Parathyroid adenoma (tissue), 2 donors: ENCODE results near the gene AGFG2.
"Not testable (repeated sequence)": the region's sequence is repeated elsewhere in the genome, so short reads cannot be mapped to it uniquely, and the experiment has no call there.

Experiments used
- H2AFZ ChIP-seq: fragments of 300-600 bp; sonication (generic); one replicate; pipeline ENCODE4 v1.7.0; 2017; ENCODE audit warnings: antibody characterized with exemption, mild to moderate bottlenecking
- H3K27ac ChIP-seq: fragments of 300-600 bp; sonication (generic); one replicate; pipeline ENCODE4 v1.7.0; 2017
- H3K27me3 ChIP-seq: fragments of 300-600 bp; sonication (generic); one replicate; pipeline ENCODE4 v1.7.0; 2017; ENCODE audit warnings: low read length; ENCODE audit not compliant: control insufficient read depth, insufficient read depth
- H3K36me3 ChIP-seq: fragments of 300-600 bp; sonication (generic); one replicate; pipeline ENCODE4 v1.7.0; 2017; ENCODE audit warnings: low read length; ENCODE audit not compliant: control insufficient read depth, insufficient read depth
- H3K4me1 ChIP-seq: fragments of 300-600 bp; sonication (generic); one replicate; pipeline ENCODE4 v1.7.0; 2017; ENCODE audit warnings: control low read depth
- H3K4me2 ChIP-seq: fragments of 300-600 bp; sonication (generic); one replicate; pipeline ENCODE4 v1.7.0; 2017; ENCODE audit warnings: low read length
- H3K4me3 ChIP-seq: fragments of 300-600 bp; sonication (generic); one replicate; pipeline ENCODE4 v1.7.0; 2017; ENCODE audit warnings: low read depth, low read length
- H3K79me2 ChIP-seq: fragments of 300-600 bp; sonication (generic); one replicate; pipeline ENCODE4 v1.7.0; 2017; ENCODE audit warnings: control low read depth
- H3K9ac ChIP-seq: fragments of 300-600 bp; sonication (generic); one replicate; pipeline ENCODE4 v1.7.0; 2017; ENCODE audit warnings: mild to moderate bottlenecking
- H3K9me3 ChIP-seq: fragments of 300-600 bp; sonication (generic); one replicate; pipeline ENCODE4 v1.7.0; 2017; ENCODE audit warnings: low read length; ENCODE audit not compliant: control insufficient read depth
- TF ChIP-seq, protein P1 (sequence below): fragments of 300-600 bp; sonication (generic); IDR thresholded peaks from one replicate; pipeline ENCODE4 v1.7.0; 2017; ENCODE audit warnings: antibody characterized with exemption, mild to moderate bottlenecking
- donor health status: primary hyperparathyroidism.

AGFG2 gene

DNA sequence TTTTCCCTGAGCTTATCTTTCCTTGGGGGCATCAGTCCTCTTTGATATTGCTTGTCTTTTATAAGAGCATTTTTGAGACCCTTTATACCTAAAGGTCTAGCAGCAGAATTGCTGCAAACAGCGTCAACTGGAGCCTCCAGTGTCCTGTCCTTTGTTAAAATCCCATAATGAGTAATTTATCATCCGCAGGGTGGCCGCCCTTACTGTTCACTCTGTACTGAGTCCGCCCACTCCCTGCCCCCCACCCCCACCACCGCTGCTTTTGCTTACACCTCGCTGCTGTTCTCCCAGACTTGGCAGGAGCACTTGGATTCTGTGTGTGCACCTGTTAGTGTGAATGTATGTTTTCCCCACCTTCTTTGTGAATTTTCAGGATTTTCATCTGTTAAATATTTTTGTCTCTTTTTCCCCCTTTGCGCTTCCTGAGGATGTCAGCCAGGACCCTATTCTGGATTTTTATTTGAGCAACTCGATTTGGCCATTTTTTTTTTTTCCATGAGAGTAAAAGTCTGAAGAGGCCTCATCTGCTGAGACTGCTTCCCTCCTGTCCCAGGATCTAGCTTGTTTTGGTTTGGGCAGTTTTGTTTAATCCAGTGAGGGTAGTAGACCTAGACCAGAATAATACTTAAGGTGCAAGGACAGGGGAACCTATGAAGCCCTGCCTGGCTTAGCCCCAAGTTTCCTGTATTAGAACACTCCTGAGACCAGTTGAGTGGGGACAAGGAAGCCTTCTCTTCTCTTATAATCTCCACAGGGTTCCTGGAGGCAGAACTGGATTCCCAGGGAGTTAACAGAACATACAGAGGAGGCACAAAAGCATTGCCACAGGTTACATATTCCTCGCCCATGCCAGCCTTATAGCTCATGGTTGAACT lies 8.2 kb downstream of the AGFG2 start:
- no peaks in the 10 kb centered on the region for H3K9me3 ChIP-seq
- no peaks in the 10 kb centered on the region for H3K27me3 ChIP-seq
- H3K4me2 ChIP-seq, result peak overlapping the region; percentile 42
- TF ChIP-seq, protein P1, sequence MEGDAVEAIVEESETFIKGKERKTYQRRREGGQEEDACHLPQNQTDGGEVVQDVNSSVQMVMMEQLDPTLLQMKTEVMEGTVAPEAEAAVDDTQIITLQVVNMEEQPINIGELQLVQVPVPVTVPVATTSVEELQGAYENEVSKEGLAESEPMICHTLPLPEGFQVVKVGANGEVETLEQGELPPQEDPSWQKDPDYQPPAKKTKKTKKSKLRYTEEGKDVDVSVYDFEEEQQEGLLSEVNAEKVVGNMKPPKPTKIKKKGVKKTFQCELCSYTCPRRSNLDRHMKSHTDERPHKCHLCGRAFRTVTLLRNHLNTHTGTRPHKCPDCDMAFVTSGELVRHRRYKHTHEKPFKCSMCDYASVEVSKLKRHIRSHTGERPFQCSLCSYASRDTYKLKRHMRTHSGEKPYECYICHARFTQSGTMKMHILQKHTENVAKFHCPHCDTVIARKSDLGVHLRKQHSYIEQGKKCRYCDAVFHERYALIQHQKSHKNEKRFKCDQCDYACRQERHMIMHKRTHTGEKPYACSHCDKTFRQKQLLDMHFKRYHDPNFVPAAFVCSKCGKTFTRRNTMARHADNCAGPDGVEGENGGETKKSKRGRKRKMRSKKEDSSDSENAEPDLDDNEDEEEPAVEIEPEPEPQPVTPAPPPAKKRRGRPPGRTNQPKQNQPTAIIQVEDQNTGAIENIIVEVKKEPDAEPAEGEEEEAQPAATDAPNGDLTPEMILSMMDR, result no peak
- peaks cover 3% of the 10 kb centered on the region for H3K79me2 ChIP-seq
- H3K4me3 ChIP-seq, result no peak overlapping the region
- H3K4me1 ChIP-seq, result peaks cover 43% of the 10 kb centered on the region
- H3K27ac ChIP-seq, result peak overlapping the region; percentile 92
- no peak overlapping the region for H3K9ac ChIP-seq
- H2AFZ ChIP-seq, result no peak overlapping the region
- H3K36me3 ChIP-seq, result no peaks in the 10 kb centered on the region

DNA sequence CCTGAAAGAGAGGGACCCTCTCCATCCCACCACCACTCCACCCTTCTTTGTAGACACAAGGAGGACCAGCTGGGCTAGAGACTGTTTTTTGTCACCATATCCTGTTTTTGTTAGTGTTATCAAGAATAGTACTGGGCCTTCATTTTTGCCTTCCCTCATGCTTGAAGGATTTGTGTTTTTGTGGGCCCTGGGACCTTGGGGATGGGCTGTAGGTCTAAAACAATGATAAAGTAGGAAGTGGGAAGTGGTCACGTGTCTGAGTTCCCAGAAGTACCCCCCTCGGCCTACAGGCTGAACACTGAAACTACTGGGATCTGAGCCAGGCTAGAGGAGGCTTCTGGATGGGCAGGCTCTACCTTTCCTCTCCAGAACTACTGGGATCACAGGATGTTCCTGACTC lies 8.9 kb downstream of the AGFG2 start:
- no peaks in the 10 kb centered on the region for H3K27me3 ChIP-seq
- TF ChIP-seq, protein P1, result no peak
- no peaks in the 10 kb centered on the region for H3K9me3 ChIP-seq
- peak overlapping the region; percentile 42 for H3K4me2 ChIP-seq
- no peaks in the 10 kb centered on the region for H3K79me2 ChIP-seq
- H3K4me3 ChIP-seq, result no peak overlapping the region
- peak overlapping the region; percentile 53 for H3K27ac ChIP-seq
- H3K4me1 ChIP-seq, result peaks cover 43% of the 10 kb centered on the region
- H3K9ac ChIP-seq, result no peak overlapping the region
- no peak overlapping the region for H2AFZ ChIP-seq
- no peaks in the 10 kb centered on the region for H3K36me3 ChIP-seq

DNA sequence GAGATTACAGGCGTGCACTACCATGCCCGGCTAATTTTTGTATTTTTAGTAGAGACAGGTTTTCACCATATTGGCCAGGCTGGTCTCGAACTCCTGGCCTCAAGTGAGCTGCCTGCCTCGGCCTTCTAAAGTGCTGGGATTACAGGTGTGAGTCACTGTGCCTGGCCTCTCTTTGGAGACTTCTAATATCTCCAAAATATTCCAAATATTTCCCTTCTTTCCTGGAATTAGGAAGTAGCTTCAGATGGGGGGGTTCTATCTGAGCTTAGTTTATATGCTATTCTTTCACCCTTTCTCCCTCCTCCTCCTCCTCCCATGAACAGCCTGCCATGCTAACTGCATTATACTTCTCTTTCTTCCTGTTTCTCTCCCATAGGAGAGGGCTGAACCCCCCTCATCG lies 9.4 kb downstream of the AGFG2 start:
- H3K9ac ChIP-seq, result not testable (repeated sequence)
- H3K4me1 ChIP-seq, result peaks cover 43% of the 10 kb centered on the region

DNA sequence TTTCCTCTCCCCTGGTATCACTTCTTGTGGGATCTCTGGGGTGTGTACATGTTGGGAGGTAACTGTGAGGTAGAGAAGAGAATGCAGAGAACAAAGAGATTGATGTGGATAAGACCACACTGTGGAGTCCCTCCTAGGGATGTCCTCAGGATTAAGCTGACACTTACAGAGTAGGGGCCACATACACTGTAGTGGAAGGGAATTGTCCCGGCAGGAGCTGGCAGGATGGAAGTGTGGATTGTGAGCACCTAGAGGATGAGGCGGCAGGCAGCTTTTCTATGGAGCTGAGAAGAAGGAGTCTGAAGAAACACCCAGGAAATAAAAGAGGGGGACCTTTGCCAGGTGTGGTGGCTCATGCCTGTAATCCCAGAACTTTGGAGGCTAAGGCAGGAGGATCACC lies 13.5 kb downstream of the AGFG2 start:
- Histone ChIP-seq H2AFZ (no peak overlapping the region), H3K27ac (no peak overlapping the region), H3K27me3 (no peaks in the 10 kb centered on the region), H3K4me1 (peaks cover 9% of the 10 kb centered on the region), H3K9me3 (no peaks in the 10 kb centered on the region), H3K9ac (no peak overlapping the region), H3K36me3 (no peaks in the 10 kb centered on the region), H3K4me3 (no peak overlapping the region), H3K4me2 (no peak overlapping the region), H3K79me2 (no peaks in the 10 kb centered on the region)
- TF ChIP-seq, protein P1, result no peak

More for the DNA sequence above, 9.4 kb downstream of the AGFG2 start:
- peak overlapping the region; percentile 8 for H3K27ac ChIP-seq
- not testable (repeated sequence) for H3K36me3 ChIP-seq, H3K27me3 ChIP-seq, H3K79me2 ChIP-seq, H2AFZ ChIP-seq, H3K4me3 ChIP-seq, H3K9me3 ChIP-seq, H3K4me2 ChIP-seq

DNA sequence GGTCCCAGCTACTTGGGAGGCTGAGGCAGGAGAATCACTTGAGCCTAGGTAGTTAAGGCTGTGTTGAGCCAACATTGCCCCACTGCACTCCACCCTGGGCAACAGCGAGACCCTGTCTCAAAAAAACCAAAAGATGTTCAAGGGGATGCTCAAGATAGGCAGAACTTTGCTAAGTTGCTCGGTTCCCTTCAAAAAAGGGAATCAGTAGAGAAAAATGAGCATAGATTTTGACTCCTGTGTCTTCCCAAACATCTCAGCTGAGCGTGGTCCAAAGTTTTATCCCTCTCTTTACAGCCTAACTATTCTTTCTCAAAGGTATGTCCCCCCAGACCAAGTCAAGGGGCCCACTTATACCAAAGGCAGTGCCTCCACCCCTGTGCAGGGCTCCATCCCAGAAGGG lies 14.0 kb downstream of the AGFG2 start:
- no peaks in the 10 kb centered on the region for H3K36me3 ChIP-seq
- no peak overlapping the region for H3K27ac ChIP-seq
- no peak overlapping the region for H3K9ac ChIP-seq
- H2AFZ ChIP-seq, result no peak overlapping the region
- H3K9me3 ChIP-seq, result no peaks in the 10 kb centered on the region
- TF ChIP-seq, protein P1, result no peak
- no peaks in the 10 kb centered on the region for H3K27me3 ChIP-seq
- peaks cover 4% of the 10 kb centered on the region for H3K4me1 ChIP-seq
- no peak overlapping the region for H3K4me2 ChIP-seq
- H3K4me3 ChIP-seq, result no peak overlapping the region
- H3K79me2 ChIP-seq, result no peaks in the 10 kb centered on the region
